WTC11 (cell line): ENCODE data around the gene ZSCAN10. TPM values are rescaled to one million over a fixed set of nuclear protein-coding genes. Genes with fewer than 3 reads are reported as not detected.

Experiments
- ATAC-seq: fragments of 200-7000 bp; cut with Tn5 transposase; 2 replicates; pipeline ENCODE4 v1.10.0; 2021; ENCODE audit warnings: mild to moderate bottlenecking, moderate library complexity
- CTCF ChIA-PET: fragments of 300-600 bp; sonication (Branson Sonifier 250); formaldehyde crosslinking; loops from one replicate; lab custom pipeline; 2021; ENCODE audit warnings: antibody characterized with exemption; lab: Charles Lee
- POLR2A ChIA-PET: fragments of 350-600 bp; sonication (Branson Sonifier 250); formaldehyde crosslinking; loops from one replicate; lab custom pipeline; 2021; ENCODE audit warnings: antibody characterized with exemption; lab: Charles Lee
- DNase-seq: peaks from one replicate; pipeline ENCODE4 v3.0.0; 2021; ENCODE audit warnings: low spot score
- H3K27ac Mint-ChIP-seq: 2 replicates; pipeline ENCODE4 v1.8.0; 2021; ENCODE audit warnings: mixed read lengths
- H3K27me3 Mint-ChIP-seq: 2 replicates; pipeline ENCODE4 v1.8.0; 2021; ENCODE audit warnings: low read depth, mild to moderate bottlenecking, moderate library complexity, mixed read lengths
- H3K36me3 Mint-ChIP-seq: 2 replicates; pipeline ENCODE4 v1.8.0; 2021; ENCODE audit warnings: mixed read lengths
- H3K4me1 Mint-ChIP-seq: 2 replicates; pipeline ENCODE4 v1.8.0; 2022; ENCODE audit warnings: mixed read lengths
- H3K4me3 Mint-ChIP-seq: 2 replicates; pipeline ENCODE4 v1.8.0; 2021; ENCODE audit warnings: mild to moderate bottlenecking, moderate library complexity, mixed read lengths
- H3K9me3 Mint-ChIP-seq: 2 replicates; pipeline ENCODE4 v1.8.0; 2021; ENCODE audit warnings: mixed read lengths
- ATF6 ChIP-seq: sonication (generic); formaldehyde crosslinking; IDR thresholded peaks from 2 replicates; pipeline ENCODE4 v1.8.1; 2023; ENCODE audit warnings: mild to moderate bottlenecking, missing genetic modification reagents
- FOXJ3 ChIP-seq: sonication (generic); formaldehyde crosslinking; IDR thresholded peaks from 2 replicates; pipeline ENCODE4 v1.9.0; 2021; ENCODE audit warnings: missing genetic modification reagents, mild to moderate bottlenecking, borderline replicate concordance
- FOXP4 ChIP-seq: sonication (generic); formaldehyde crosslinking; IDR thresholded peaks from 2 replicates; pipeline ENCODE4 v1.8.0; 2022; ENCODE audit warnings: mild to moderate bottlenecking, missing genetic modification reagents
- KAT7 ChIP-seq: sonication (generic); formaldehyde crosslinking; IDR thresholded peaks from 2 replicates; pipeline ENCODE4 v1.8.1; 2023; ENCODE audit warnings: missing genetic modification reagents, mild to moderate bottlenecking, borderline replicate concordance
- NFYB ChIP-seq: sonication (generic); formaldehyde crosslinking; conservative IDR thresholded peaks from 2 replicates; pipeline ENCODE4 v1.8.0; 2022; ENCODE audit warnings: low read depth, missing genetic modification reagents
- NR1H2 ChIP-seq: sonication (generic); formaldehyde crosslinking; IDR thresholded peaks from 2 replicates; pipeline ENCODE4 v1.9.0; 2021; ENCODE audit warnings: mild to moderate bottlenecking, moderate library complexity, missing genetic modification reagents
- OVOL2 ChIP-seq: fragments of 250-450 bp; sonication (Bioruptor Pico); IDR thresholded peaks from 2 replicates; pipeline ENCODE4 v1.9.0; 2021; ENCODE audit warnings: mild to moderate bottlenecking, borderline replicate concordance
- TEAD1 ChIP-seq: sonication (generic); formaldehyde crosslinking; IDR thresholded peaks from 2 replicates; pipeline ENCODE4 v1.8.0; 2022; ENCODE audit warnings: mild to moderate bottlenecking, missing genetic modification reagents
- USF1 ChIP-seq: sonication (generic); formaldehyde crosslinking; IDR thresholded peaks from 2 replicates; pipeline ENCODE4 v1.8.0; 2022; ENCODE audit warnings: mild to moderate bottlenecking, missing genetic modification reagents
- ZNF121 ChIP-seq: sonication (generic); formaldehyde crosslinking; IDR thresholded peaks from 2 replicates; pipeline ENCODE4 v1.8.0; 2023; ENCODE audit warnings: missing genetic modification reagents
- ZSCAN18 ChIP-seq: fragments of 250-450 bp; sonication (Bioruptor Pico); IDR thresholded peaks from 2 replicates; pipeline ENCODE4 v2.1.2; 2022; ENCODE audit warnings: mild to moderate bottlenecking, moderate library complexity
- total RNA-seq: library from RNA; stranded (reverse); gene quantifications from 3 replicates; pipeline ENCODE4 v1.2.3, GENCODE V29; 2021
- TF ChIP-seq, protein P1 (sequence below): fragments of 200-600 bp; IDR thresholded peaks from 2 replicates; pipeline ENCODE4 v1.8.0; 2022; ENCODE audit warnings: antibody characterized with exemption
- TF ChIP-seq, protein P2 (sequence below): sonication (generic); formaldehyde crosslinking; IDR thresholded peaks from 2 replicates; pipeline ENCODE4 v1.8.0; 2023; ENCODE audit warnings: missing genetic modification reagents, mild to moderate bottlenecking, borderline replicate concordance
- TF ChIP-seq, protein P3 (sequence below): sonication (generic); formaldehyde crosslinking; IDR thresholded peaks from 2 replicates; pipeline ENCODE4 v1.8.1; 2023; ENCODE audit warnings: mild to moderate bottlenecking, moderate library complexity, missing genetic modification reagents
- TF ChIP-seq, protein P4 (sequence below): sonication (generic); formaldehyde crosslinking; IDR thresholded peaks from 2 replicates; pipeline ENCODE4 v1.8.1; 2022; ENCODE audit warnings: mild to moderate bottlenecking, moderate library complexity, missing genetic modification reagents
- TF ChIP-seq, protein P5 (sequence below): sonication (generic); formaldehyde crosslinking; IDR thresholded peaks from 2 replicates; pipeline ENCODE4 v1.8.0; 2022; ENCODE audit warnings: mild to moderate bottlenecking, missing genetic modification reagents

Gene ZSCAN10
- total RNA-seq, 1 experiment from 2014 or later, result 263 TPM

GRCh38 chr16:3099732-3100499, 822 bp upstream of the ZSCAN10 start:
- peak; percentile 95 for DNase-seq
- H3K4me3 Mint-ChIP-seq, result peak overlapping the region; percentile 93
- no peak for TF ChIP-seq KAT7
- TF ChIP-seq ATF6 (CRISPR knock-in tag), result 0 out of 2 replicates have a peak, but pooled peaks have one; percentile 62
- no peak; the same call in 1 of the 2 replicates for TF ChIP-seq USF1 (CRISPR knock-in tag)
- TF ChIP-seq FOXJ3 (CRISPR knock-in tag), result 0 out of 2 replicates have a peak, but pooled peaks have one; percentile 17
- TF ChIP-seq ZSCAN18 (CRISPR knock-in tag), result no peak
- peak; percentile 12; the same call in 1 of the 2 replicates for TF ChIP-seq FOXP4
- TF ChIP-seq, protein P1, sequence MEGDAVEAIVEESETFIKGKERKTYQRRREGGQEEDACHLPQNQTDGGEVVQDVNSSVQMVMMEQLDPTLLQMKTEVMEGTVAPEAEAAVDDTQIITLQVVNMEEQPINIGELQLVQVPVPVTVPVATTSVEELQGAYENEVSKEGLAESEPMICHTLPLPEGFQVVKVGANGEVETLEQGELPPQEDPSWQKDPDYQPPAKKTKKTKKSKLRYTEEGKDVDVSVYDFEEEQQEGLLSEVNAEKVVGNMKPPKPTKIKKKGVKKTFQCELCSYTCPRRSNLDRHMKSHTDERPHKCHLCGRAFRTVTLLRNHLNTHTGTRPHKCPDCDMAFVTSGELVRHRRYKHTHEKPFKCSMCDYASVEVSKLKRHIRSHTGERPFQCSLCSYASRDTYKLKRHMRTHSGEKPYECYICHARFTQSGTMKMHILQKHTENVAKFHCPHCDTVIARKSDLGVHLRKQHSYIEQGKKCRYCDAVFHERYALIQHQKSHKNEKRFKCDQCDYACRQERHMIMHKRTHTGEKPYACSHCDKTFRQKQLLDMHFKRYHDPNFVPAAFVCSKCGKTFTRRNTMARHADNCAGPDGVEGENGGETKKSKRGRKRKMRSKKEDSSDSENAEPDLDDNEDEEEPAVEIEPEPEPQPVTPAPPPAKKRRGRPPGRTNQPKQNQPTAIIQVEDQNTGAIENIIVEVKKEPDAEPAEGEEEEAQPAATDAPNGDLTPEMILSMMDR, result no peak
- TF ChIP-seq, protein P2, sequence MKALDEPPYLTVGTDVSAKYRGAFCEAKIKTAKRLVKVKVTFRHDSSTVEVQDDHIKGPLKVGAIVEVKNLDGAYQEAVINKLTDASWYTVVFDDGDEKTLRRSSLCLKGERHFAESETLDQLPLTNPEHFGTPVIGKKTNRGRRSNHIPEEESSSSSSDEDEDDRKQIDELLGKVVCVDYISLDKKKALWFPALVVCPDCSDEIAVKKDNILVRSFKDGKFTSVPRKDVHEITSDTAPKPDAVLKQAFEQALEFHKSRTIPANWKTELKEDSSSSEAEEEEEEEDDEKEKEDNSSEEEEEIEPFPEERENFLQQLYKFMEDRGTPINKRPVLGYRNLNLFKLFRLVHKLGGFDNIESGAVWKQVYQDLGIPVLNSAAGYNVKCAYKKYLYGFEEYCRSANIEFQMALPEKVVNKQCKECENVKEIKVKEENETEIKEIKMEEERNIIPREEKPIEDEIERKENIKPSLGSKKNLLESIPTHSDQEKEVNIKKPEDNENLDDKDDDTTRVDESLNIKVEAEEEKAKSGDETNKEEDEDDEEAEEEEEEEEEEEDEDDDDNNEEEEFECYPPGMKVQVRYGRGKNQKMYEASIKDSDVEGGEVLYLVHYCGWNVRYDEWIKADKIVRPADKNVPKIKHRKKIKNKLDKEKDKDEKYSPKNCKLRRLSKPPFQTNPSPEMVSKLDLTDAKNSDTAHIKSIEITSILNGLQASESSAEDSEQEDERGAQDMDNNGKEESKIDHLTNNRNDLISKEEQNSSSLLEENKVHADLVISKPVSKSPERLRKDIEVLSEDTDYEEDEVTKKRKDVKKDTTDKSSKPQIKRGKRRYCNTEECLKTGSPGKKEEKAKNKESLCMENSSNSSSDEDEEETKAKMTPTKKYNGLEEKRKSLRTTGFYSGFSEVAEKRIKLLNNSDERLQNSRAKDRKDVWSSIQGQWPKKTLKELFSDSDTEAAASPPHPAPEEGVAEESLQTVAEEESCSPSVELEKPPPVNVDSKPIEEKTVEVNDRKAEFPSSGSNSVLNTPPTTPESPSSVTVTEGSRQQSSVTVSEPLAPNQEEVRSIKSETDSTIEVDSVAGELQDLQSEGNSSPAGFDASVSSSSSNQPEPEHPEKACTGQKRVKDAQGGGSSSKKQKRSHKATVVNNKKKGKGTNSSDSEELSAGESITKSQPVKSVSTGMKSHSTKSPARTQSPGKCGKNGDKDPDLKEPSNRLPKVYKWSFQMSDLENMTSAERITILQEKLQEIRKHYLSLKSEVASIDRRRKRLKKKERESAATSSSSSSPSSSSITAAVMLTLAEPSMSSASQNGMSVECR (CRISPR knock-in tag), result no peak
- TF ChIP-seq NR1H2 (CRISPR knock-in tag), result 0 out of 2 replicates have a peak, but pooled peaks have one; percentile 42
- TF ChIP-seq, protein P3, sequence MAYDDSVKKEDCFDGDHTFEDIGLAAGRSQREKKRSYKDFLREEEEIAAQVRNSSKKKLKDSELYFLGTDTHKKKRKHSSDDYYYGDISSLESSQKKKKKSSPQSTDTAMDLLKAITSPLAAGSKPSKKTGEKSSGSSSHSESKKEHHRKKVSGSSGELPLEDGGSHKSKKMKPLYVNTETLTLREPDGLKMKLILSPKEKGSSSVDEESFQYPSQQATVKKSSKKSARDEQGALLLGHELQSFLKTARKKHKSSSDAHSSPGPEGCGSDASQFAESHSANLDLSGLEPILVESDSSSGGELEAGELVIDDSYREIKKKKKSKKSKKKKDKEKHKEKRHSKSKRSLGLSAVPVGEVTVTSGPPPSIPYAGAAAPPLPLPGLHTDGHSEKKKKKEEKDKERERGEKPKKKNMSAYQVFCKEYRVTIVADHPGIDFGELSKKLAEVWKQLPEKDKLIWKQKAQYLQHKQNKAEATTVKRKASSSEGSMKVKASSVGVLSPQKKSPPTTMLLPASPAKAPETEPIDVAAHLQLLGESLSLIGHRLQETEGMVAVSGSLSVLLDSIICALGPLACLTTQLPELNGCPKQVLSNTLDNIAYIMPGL, result peak; percentile 64; the same call in 1 of the 2 replicates
- TF ChIP-seq, protein P4, sequence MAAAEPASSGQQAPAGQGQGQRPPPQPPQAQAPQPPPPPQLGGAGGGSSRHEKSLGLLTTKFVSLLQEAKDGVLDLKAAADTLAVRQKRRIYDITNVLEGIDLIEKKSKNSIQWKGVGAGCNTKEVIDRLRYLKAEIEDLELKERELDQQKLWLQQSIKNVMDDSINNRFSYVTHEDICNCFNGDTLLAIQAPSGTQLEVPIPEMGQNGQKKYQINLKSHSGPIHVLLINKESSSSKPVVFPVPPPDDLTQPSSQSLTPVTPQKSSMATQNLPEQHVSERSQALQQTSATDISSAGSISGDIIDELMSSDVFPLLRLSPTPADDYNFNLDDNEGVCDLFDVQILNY (CRISPR knock-in tag), result 0 out of 2 replicates have a peak, but pooled peaks have one; percentile 21
- TF ChIP-seq NFYB (CRISPR knock-in tag), result no peak
- TF ChIP-seq ZNF121 (CRISPR knock-in tag), result no peak
- TF ChIP-seq, protein P5, sequence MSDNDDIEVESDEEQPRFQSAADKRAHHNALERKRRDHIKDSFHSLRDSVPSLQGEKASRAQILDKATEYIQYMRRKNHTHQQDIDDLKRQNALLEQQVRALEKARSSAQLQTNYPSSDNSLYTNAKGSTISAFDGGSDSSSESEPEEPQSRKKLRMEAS, result 0 out of 2 replicates have a peak, but pooled peaks have one; percentile 21
- no peak for TF ChIP-seq OVOL2 (CRISPR knock-in tag)
- TF ChIP-seq TEAD1 (CRISPR knock-in tag), result peak; percentile 66; the same call in 1 of the 2 replicates
- TF ChIP-seq, all 79 proteins: peak for 8
- Mint-ChIP-seq H3K36me3 (peaks cover 12% of the 10 kb centered on the region), H3K9me3 (no peaks in the 10 kb centered on the region), H3K4me1 (peaks cover 61% of the 10 kb centered on the region), H3K27me3 (no peaks in the 10 kb centered on the region; the same call in 1 of the 2 replicates), H3K27ac (peak overlapping the region; percentile 99)
- ATAC-seq, result peak; percentile 42
- CTCF ChIA-PET, result interaction anchor here (0.7 to 8.5 kb wide), 17 partner anchors 9 to 136 kb away, joined by 3 to 68 read pairs (median 6); partner anchors contain the start of genes KREMEN2, THOC6, TNFRSF12A and ZNF205
- POLR2A ChIA-PET, result interaction anchor here (0.6 to 3.4 kb wide), 19 partner anchors 10 to 92 kb away, joined by 3 to 29 read pairs (median 5); partner anchors contain the start of genes HCFC1R1, THOC6, TNFRSF12A and ZNF213
